Stimulated activated naive CD4-positive, alpha-beta T cell (primary cell): ENCODE data around the gene PTPRN2.
"Not testable (repeated sequence)": the region's sequence is repeated elsewhere in the genome, so short reads cannot be mapped to it uniquely, and the experiment has no call there.

Experiments
- DNase-seq, 6 experiments: peaks; one replicate each; lab custom pipeline; 2025; lab: John Stamatoyannopoulos, UW

PTPRN2 gene

DNA sequence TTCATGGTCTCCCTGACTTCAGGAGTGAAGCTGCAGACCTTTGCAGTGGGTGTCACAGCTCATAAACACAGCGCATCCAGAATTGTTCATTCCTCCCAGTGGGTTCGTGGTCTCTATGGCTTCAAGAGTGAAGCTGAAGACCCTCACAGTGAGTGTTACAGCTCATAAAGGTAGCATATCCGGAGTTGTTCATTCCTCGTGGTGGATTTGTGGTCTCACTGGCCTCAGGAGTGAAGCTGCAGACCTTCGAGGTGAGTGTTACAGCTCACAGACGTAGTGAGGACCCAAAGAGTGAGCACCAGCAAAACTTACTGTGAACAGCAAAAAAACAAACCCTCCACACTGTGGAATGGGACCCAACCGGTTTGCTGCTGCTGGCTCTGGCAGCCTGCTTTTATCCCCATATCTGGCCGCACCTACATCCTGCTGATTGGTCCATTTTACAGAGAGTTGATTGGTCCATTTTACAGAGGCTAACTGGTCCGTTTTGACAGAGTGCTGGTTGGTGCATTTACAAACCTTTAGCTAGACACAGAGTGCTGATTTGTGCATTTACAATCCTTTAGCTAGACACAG is 308.8 kb downstream of the PTPRN2 start:
- no peak for DNase-seq

DNA sequence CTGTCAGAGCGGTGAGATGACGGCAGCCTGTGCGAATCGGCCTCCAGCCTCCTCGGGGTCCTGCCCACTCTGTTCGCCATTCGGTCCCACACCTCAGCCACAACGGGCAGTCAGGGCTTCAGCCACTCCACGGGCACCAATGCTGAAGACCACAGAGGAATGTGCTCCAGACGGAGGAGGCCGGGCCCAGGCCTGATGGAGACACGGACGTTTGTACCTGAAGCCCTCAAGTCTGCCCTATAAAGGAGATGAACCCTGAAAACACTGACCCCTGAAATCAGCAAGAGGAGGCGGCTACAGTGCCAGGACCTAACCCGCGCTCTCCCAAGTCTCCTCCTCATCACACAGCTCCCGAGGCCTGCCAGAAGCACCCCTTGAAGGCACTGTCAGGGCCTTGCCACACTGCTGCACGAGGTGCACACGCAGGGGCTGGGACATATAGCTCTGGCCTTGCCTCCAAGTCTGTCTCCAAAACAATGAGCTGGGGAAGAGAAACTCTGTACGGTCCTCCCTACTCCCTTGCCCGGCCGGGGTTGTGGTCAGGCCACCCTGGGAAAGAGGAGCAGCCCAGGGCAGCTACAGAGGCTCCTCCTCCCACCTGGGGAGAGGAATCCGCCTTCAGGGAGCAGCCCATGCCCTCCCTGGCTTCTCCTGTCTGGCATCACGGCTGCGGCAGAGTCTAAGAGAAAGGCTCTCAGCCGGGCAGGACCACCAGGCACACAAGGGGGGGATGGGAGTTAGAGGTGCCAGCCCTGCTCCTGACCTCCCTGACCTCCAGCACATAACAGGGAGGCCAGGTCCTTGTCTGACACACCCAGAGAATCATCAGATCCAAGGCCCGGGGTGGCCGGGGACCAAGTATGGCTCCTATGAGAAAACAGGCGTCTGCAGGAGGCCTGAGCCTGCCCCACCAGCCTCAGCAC is 310.1 kb downstream of the PTPRN2 start:
- no peak for DNase-seq

DNA sequence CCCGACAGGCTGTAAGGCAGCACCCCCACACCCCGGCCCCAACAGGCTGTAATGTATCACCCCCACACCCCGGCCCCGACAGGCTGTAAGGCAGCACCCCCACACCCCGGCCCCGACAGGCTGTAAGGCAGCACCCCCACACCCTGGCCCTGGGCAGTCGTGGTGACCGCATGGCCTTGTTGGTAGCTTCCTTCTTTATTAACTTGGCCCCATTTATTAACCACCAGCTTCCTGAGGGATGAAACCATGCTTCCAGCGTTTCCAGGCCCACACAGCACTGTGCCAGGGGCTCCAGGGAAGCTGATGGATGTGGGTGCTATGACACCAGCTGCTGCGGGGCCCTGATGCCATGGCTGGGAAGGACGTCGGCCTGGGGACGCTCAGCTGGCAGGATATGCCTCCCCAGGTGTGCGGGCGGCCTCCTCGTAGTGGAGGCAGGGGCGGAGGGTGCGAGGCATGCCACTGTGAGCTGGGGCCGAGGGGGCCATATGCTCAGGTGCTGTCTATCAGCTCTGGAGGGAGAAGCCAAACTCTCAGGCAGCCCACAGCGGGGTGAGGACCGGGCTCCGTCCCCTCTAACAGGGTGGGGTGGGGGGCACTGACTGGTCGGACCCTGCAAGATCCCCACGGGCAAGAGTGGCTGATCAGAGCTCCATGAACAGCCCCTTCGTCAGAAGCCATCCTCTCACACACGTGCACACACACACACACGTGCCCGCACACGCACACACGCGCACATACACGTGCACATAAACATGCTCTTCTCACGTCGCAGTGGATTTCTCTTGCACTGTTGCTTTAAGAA is 311.0 kb downstream of the PTPRN2 start:
- DNase-seq: no peak

DNA sequence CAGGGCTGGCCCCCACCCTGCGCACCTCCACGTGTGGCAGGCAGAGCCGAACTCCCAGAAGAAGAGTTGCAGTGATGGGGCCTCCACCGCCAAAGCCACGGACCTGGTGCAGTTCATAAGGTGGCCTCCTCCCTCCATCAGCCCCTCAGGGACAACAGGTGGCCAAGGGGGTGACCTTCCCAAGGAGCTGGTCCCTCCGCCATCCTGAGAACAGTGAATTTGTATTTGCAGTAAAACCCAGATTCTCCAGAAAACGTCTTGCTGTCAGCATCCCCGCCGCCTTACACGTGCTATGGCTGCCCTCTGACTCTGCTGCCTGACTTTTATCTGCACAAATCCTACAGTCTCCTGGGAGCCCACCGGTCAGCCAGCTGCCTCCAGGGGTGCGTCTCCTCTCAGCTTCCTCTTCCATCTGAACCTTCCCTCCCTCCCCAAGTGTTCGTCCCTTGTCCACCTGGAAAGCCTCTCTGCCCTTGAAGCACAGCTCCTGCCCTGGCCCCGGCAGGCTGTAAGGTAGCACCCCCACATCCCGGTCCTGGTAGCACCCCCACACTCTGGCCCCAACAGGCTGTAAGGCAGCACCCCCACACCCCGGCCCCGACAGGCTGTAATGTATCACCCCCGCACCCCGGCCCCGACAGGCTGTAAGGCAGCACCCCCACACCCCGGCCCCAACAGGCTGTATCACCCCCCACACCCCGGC is 311.8 kb downstream of the PTPRN2 start:
- DNase-seq: no peak

DNA sequence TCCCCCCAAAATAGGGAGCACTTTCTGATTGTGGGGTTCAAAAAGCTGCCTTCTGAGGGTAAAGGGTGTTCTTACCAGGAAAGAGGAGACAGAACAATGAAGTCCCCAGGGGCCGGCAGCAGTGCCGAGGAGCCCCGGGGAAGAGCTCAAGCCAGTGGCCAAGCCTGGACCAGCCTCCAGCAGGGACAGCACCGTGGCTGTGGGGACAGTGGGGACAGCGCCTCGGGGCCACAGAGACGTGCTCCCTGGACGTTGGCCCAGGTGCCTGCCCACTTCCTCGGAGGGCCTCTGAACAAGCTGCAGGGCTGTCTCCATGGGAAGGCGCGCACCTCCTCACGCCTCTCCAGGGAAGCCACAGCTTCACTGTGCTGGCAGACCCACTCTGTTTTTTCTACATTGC is 312.6 kb downstream of the PTPRN2 start:
- no peak for DNase-seq

DNA sequence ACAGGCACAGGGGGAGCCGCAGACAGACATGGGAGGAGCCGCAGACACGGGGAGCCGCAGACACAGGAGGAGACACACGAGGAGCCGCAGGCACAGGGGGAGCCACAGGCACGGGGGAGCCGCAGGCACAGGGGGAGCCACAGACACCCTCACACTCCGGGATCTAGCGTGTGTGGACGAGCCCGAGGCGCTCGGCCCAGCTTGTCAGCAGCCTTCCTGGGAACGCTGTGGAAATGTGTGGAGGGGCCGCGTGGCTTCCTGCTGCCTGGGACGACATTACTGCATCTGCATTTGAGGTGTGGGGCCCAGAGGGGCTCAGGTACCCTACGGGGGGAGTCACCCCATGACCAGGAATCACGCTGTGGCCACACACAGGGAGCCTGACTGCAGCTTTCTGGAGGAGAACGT is 313.2 kb downstream of the PTPRN2 start:
- no peak for DNase-seq

DNA sequence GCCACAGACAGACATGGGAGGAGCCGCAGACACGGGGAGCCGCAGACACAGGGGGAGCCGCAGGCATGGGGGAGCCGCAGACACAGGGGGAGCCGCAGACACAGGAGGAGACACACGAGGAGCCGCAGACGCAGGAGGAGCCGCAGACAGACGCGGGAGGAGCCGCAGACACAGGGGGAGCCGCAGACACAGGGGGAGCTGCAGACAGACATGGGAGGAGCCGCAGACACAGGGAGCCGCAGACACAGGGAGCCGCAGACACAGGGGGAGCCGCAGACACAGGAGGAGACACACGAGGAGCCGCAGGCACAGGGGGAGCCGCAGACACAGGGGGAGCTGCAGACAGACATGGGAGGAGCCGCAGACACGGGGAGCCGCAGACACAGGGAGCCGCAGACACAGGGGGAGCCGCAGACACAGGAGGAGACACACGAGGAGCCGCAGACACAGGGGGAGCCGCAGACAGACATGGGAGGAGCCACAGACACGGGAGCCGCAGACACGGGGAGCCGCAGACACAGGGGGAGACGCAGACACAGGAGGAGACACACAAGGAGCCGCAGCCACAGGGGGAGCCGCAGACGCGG is 313.8 kb downstream of the PTPRN2 start:
- not testable (repeated sequence) for DNase-seq

DNA sequence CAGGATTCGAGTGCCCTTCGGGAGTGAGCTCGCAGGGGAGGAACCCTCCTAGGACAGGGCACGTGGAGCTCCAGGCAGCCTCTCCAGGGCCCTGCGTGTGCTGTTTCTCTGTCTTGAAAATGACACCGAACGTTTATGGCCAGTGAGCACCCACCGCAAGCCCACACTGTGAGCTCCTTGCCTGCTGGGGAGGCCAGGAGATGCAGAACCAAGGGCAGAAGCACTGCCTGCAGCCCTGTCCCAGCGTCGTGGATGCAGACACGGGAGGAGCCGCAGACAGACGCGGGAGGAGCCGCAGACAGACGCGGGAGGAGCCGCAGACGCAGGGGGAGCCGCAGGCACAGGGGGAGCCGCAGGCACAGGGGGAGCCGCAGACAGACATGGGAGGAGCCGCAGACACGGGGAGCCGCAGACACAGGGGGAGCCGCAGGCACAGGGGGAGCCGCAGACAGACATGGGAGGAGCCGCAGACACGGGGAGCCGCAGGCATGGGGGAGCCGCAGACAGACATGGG is 314.4 kb downstream of the PTPRN2 start:
- no peak for DNase-seq

DNA sequence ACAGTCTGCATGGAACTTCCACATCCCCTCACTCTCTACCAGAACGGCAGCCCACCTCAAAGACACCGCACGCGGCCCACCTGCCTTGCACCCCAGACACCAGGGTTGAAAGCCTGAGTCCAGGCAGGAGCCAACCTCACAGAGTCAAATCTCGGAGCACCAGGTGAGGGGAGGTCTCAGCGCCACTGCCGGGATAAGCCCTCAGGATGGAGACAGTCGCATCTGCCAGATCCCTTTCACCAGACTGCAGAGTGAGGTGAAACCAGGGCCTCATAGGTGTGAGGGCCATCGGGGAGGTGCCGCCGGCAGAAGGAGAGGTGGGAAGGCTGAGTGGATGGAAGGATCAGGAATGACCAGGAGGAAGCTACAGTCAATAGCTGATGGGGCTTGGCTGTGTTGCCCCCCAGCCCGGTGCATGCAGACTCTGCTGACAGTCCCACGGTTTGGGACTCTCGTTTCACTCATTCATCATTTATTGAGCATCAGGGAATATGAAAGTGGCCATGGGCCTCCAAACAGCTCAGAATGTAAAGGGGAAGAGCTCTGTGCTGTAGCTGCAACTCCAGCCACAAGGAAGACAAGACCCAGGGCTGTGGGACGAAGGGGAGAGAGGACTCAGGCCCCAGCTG is 315.0 kb downstream of the PTPRN2 start:
- DNase-seq: no peak

DNA sequence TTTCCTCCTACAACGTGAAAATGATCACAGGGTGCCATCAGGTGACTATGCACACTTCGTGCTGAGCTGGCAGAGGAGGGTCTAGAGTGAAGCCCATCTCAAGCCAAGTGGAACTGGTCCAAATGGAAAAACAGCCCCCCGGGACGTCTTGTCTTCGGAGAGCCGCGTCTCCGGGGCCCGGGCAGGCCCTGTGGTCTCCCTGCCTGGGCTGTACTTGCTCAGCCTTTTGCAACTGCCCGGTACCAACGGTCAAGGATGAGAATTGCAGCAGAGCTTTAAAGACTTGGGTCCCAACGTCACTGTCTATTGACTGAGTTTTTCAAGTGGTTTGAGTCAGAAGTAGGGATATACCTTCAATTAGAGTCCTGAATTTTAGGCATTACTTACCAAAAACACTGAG is 315.5 kb downstream of the PTPRN2 start:
- DNase-seq: no peak

DNA sequence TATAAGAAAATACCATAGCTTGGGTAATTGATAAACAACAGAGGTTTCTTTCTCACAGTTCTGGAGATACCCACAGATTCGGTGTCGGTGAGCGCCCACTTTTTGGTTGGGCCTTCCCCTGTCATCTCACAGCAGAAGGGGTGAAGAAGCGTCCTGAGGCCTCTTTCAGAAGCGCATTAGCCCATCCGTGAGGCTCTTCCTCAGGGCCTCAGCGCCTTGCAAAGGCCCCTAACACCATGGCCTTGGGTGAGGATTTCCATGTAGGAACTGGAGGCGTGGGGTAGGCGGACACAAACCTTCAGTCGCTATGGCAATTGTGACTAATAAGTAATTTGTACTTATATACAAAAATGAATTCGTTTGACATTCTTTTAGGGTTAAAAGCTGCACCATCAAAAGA is 316.0 kb downstream of the PTPRN2 start:
- DNase-seq: no peak

DNA sequence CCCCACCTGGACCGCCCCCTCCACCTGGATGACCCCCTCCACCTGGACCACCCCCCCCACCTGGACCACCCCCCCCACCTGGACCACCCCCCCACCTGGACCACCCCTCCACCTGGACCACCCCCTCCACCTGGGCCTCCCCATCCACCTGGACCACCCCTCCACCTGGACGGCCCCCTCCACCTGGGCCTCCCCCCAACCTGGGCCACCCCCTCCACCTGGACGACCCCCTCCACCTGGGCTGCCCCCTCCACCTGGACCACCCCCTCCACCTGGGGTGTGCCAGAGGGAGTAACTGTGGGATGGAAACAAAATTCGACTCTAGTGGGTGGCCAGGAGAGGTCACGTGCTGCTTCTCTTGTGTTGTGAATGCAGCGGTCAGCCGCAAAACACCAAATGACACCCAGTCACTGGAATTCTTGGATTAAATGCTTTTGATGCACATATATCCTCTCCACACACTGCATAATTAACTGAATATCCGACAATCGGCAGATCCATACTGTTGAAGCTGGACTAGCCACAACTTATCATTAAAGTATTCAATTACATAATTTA is 316.7 kb downstream of the PTPRN2 start:
- DNase-seq: no peak

DNA sequence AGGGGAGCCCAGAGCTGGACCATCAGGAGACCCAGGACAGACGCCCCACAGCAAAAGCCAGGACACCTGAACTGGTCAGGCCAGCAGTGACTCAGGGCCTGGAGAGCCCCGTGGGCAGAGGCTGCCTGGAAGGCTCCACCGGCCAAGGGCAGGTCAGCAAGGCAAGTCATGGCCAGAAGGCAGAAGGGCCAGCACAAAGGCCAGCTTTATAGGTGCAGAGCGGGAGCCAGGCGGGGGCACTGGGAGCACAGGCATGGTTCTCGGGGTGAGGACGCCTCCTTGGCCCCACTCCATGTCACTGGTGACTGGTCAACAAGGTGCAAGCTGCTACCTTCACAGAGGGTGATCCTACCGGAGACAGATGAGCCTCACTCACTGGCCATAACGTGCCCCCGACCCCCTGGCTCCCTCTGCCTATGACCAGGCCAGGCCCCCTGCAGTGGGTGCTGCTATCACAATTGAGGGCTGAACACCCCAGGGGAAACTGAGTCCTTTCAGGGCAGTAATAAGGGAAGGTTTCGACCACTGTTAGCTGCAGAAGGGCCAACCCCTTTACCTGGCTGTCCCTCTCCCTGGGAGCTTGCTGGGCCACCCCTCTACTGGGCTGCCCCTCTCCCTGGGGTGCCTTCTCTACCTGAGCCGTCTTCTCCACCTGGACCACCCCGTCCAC is 317.4 kb downstream of the PTPRN2 start:
- no peak for DNase-seq

DNA sequence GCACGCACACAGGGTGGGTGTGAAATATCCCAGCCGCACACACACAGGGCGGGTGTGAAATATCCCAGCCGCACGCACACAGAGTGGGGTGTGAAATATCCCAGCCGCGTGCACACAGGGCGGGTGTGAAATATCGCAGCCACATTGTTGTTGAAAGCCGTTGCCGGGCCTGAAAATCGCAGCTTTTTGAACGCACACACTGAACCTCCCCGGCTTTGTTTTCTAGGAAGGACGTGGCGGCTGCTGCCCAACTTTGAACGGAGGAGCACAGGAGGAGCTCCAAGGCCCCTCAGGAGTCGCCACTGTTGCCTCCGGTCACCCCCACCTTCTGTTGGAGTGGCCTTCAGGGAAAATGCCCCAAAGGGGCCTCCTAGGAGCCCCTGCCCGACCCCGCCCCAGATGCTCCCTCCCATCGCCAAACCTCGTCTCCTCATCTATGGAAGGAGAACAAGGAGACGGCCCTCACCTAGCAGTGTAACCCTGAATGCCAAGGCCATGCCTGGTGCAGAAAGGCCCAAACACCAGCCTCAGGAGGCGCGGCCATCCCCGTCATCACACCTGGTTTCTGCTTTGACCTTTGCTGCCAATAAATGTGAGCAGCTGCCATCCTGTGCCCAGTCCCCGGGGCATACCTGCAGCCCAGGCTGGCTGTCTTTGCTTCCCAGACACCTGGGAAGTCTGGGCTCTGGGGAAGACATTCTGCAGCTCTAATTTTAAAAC is 318.6 kb downstream of the PTPRN2 start:
- no peak for DNase-seq

DNA sequence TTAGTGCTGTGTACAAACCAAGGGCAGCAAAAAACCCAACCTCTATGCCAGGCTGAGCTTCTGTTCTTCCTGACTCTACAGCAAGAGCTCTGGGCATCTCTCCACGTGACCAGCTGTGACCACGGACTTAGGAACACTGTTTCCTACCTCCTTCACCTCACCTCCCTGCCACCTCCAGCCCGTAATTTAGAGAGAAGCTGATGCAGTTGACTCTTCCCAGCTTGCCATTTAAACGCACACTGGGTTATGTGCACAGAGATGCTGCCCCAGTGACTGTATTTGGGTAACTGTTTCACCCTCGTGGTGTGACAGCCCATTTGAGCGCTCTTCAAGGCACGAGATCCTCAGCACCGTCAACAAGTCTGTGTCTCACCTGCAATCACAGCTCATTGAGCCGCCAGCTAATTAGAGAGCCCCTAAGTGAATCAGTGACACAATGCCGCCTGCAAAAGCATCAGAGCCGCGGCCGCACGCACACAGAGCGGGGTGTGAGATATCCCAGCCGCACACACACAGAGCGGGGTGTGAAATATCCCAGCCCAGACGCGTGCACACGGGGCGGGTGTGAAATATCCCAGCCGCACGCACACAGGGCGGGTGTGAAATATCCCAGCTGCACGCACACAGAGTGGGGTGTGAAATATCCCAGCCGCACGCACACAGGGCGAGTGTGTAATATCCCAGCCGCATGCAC is 319.7 kb downstream of the PTPRN2 start:
- DNase-seq: no peak

DNA sequence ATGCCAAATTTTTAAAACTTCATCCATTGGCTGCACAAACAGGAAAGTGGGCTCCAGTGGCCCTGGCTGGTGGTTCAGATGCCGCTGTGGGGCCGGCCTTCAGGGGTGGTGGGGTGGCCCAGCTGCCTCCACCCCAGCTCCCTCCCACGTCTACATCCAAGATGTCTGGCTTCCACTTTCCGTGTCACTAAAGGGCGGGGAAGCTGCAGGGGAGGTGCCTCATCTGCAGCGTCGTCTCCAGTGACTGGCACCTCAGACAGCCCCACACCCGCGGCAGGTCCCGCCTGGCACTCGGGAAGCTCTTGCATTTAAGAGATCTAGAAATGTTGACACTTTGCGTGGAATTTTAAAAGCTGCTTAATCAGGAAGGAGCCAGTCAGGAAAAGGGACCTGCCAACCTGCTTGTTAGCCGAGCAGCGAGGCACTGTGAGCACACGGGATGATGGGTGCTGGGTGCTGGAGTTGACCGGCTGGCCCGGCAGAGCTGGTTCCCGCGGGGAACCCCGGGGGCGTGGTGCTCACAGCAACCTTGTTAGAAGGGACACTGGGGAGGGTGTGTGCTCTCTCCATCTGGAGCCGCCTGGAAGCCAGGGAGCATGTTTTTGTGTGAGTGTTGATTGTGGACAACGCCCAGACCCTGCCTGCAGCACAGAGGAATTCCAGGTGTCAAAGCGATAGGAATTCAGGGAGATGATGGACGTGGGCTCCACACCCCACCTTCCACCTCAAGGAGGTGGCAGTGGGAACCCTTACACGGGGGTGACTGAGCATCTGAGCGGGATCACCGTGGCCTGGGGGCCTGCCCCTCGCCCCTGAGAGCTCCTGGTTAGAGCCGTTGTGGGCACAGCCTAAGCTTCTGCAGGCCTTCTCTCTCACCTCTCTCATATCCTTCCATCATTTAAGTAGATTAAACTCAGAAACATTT is 320.5 kb downstream of the PTPRN2 start:
- DNase-seq: no peak

DNA sequence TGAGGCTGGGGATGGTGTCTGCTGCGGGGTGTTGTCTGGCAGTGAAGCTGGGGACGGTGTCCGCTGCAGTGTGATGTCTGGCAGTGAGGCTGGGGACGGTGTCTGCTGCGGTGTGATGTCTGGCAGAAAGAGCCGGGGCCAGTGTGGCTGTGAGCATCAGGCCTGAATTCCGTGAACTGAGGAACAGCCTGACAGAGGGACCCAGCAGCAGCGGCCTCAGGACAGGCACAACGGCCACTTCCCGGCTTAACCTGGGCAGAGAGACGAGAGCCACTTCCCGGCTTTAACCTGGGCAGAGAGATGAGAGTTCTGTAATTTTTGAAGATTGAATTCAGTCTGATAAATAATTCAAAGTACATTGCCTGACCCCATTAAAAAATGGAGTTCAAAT is 321.2 kb downstream of the PTPRN2 start:
- DNase-seq: no peak

DNA sequence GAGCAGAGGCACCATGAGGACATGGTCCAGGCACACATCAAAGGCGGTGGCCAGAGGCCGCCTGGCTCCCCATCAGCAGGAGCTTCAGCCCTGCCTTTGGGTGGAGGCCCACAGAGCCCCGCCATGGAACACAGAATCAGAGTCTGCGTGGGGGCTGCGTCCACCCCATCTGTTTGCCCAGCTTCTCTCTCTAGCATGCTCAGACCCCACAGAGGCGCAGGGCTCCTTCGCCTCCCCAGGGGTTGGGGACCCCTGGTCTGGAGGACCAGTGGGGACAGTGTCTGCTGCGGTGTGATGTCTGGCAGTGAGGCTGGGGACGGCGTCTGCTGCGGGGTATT is 321.9 kb downstream of the PTPRN2 start:
- DNase-seq: no peak
